GM11168 (cell line): Measurements from ENCODE around the gene NKAP.

Source experiments
- in situ Hi-C: fragments of 300-500 bp; cut with MboI; formaldehyde crosslinking; loops from one replicate; pipeline ENCODE4 v1.12.0; 2022; ENCODE audit warnings: low sequenced_read_pairs; ENCODE audit not compliant: unreplicated experiment

NKAP gene

GRCh38 chrX:119871599-119872395, 71.8 kb downstream of the NKAP start, which contains the start of the genes NDUFA1 and RNF113A:
TSS of gene NDUFA1 (plus strand) at chrX:119871832. CDS start at chrX:119871912, 80 bp downstream.
TSS of gene RNF113A (minus strand) at chrX:119871733. CDS start at chrX:119871613, 120 bp downstream.
- in situ Hi-C loops: no loop called here

DNA sequence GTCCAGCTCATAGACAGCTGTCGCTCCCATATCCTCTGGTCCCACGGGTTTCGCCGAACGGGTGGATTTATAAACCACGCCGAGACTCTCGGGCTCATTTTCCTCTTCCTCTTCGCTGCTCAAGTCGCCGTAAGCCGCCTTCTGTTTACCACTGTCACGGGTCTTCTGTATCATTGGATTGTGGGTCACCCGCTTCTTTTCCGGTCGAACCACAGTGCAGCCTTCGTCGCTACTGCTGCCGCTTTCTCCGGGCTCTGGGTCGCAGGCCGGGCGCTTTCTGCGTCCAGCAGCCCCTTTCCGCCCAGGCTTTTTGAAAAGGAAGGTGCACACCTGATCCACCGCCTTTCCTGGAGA, 72.3 kb downstream of the NKAP start:
- in situ Hi-C loops: no loop called here
